Astrocyte of the hippocampus (primary cell): ENCODE data around the gene TMPRSS7.
"Not testable (repeated sequence)": the region's sequence is repeated elsewhere in the genome, so short reads cannot be mapped to it uniquely, and the experiment has no call there.

Experiments used
- DNase-seq: peaks from one replicate; pipeline ENCODE4 v3.0.0; 2011; ENCODE audit warnings: low read depth, low spot score

The TMPRSS7 gene

DNA sequence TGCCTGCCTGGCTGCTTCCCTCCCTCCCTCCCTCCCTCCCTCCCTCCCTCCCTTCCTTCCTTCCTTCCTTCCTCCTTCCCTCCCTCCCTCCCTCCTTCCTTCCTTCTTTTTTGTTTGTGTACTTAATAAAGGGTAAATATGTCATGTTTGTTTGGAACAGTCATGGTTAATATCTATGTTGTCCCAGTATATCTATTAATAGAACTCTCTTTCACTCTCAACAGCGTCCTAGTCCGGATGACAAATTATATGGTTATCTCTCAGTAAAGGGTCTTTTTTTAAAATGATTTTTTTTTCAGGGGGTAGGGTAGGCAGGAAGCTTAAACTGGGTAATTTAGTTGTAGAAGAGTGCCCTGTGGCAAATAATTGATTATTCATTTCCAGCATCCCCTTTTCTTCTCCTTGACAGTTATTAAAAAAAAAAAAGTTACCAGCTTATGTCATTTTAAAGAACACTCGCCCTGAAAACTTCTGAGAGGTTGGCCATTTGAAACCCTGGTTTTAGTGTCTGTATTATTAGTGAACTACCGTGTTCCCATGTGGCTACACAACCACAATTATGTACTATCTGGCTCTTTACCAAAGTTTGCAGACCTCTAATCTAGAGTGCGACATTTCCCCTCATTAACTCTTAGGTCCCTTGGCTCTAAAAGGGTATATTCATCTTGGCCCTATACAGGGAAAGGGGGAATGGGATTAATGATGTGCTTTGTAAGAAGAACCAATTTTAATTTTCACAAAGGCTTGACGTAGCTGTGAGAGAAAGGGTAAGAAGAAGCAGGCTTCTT is 22.1 kb upstream of the TMPRSS7 start:
- peak; percentile 32 for DNase-seq

DNA sequence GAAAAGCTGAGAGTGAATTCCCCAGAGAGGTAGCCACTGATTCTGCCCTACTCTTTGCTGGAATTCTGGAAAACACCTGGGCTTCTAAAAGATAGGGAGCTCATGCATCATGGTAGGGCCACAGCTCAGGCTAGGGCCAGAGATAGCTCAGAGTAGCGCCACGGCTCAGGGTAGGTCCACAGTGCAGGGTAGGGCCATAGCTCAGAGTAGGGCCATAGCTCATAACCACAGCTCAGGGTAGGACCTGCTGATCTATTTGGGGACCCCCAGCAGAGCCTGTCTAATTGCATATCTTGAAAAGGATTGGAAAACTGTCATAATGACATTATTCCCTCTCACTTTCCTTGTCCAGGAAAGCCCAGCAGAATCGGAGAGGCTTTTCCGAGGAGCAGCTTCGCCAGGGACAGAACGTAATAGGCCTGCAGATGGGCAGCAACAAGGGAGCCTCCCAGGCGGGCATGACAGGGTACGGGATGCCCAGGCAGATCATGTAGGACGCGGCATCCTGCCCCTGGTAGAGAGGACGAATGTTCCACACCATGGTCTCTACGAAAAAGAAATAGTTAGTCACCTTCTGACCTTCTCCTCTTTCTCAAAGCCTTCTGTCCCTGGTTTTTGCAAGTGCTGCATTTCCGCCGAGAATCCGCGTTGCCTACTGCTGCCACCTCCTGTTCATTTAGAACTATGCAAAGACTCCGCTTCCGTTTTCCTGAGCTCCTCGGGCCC is 21.3 kb upstream of the TMPRSS7 start:
- DNase-seq, result peak; percentile 77

DNA sequence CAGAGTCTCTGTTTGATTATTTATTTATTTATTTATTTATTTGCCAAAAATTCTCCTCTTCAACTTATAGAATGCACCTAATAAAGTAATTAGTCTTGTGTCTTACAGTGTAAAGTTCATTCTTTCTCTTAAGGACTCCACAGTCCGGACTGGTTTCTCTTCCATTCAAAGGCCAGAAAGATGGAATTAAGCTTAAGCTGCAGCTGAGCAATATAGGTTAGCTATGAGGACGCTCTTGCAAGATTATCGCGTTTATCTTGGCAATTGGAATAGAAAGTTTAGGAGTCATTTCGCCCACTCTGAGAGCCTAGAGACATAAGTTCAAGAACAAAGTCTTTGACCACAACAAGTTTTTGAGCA is 20.8 kb upstream of the TMPRSS7 start:
- DNase-seq, result no peak

DNA sequence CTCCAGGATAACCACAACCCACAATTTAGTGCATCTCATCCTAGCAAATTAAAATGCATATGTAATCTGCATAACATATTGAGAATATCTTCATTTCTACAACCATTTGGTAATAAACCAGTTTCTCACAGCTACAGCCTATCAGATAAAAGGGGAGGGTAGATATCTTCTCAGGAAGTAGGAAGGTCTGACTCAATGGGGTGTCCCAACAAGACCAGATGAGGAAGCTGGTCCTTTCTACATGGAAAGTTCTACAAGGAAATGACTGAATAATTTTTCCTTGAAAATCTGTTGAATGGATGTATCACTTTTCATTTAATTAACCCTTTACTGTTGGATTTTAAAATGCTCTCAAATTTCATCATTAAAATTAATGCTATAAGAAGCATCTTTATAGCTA is 17.4 kb upstream of the TMPRSS7 start:
- no peak for DNase-seq

DNA sequence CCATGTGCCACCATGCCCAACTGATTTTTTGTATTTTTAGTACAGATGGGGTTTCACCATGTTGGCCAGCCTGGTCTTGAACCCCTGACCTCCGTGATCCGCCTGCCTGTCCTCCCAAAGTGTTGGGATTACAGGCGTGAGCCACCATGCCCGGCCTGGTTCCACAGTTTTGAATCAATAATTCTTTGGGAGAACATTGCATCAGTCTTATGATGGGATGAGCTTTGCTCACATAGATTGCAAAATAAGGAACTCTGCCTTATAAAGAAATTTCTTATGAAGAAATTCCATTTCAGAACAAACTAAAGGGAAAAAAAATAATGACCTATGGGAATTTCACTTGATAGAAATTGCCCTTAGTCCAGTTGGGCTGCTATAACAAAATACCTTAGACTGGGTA is 15.8 kb upstream of the TMPRSS7 start:
- no peak for DNase-seq

DNA sequence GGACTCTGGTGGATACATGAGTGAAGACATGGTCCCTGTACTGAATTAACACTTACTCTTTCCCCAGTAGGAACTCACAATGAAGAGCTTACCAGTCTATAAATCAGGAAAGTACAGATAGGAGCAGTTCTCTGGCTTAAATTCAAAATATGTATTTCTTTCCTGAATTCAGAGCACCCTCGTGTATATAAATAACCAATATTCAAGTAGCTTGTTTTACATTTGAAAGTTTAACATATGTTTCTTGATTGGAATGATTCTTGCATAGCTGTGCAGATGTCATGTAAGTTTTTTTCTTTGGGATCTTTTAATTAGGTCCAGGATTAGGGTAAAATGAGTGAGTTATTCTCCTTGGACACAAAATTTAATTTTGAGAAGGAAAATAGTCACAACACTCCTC is 14.8 kb upstream of the TMPRSS7 start:
- no peak for DNase-seq

DNA sequence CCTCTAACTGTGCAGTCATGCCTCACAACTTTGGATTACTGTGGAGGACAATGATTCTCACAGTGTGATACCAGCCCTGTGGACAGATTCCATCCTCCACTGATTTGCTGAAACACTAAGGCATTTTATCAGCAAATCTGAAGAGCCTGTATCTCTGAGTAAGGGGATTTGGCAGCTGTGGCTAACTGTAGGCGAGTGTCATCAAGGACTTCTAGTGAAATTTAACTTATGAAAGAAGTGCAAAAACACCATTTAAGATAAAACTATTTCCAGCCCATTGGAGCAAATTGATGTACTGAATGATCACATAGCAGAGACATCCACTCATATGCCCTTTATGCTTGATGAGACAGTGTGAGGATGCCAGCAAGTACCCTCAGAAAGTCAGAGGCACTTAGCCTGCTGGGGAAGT is 13.9 kb upstream of the TMPRSS7 start:
- DNase-seq, result no peak

DNA sequence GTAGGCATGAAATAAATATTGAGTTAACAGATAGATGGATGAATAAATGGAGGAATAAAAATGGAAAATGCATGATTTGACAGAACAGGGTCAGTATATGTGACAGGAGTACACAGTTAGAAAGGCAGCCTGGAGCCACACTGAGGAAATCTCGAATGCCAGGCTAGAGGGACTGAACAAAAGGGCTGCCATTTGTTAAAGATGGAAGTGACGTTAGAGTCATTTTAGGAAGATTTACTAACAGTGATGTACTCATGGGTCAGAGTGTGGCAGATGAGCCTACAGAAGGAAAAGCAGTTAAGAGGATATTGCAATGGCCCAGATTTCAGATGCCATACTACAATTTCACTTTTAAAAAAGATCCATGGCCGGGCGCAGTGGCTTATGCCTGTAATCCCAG is 7.4 kb upstream of the TMPRSS7 start:
- no peak for DNase-seq

DNA sequence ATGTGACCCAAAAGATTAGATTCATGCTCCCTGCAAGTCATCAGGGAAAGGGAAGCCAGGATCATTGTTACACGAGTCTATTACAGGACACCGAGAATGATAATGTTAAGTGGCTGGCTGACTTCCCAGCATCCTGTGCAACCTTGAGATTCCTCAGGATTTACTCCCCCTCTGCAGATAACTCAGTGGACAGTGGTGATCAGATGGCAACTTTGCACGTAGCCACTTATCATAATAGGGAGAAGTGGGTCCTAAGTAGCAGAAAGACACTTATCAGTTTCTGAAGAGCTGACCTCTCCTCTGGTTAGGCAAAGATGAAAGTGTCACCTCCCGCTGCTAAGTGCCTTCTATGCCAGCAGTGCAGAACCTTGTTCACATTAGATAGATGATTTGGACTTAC is 6.7 kb upstream of the TMPRSS7 start:
- DNase-seq, result no peak

DNA sequence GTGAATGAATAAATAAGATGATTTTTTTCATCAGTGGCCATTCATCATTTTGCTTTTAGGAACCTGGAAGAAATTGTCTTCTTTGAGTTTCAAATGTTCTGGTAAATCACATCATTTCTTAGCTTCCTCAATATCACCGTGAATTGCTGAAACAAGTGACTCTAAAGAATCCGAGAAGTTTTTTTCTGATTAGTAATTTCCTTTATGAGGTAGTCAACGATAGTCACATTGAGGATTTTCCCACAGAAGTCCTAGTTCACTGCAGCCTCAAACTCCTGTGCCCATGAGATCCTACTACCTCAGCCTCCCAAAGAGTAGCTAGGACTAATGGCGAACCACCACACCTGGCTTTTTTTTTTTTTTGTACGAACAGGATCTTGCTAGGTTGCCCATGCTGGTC is 3.6 kb upstream of the TMPRSS7 start:
- no peak for DNase-seq

DNA sequence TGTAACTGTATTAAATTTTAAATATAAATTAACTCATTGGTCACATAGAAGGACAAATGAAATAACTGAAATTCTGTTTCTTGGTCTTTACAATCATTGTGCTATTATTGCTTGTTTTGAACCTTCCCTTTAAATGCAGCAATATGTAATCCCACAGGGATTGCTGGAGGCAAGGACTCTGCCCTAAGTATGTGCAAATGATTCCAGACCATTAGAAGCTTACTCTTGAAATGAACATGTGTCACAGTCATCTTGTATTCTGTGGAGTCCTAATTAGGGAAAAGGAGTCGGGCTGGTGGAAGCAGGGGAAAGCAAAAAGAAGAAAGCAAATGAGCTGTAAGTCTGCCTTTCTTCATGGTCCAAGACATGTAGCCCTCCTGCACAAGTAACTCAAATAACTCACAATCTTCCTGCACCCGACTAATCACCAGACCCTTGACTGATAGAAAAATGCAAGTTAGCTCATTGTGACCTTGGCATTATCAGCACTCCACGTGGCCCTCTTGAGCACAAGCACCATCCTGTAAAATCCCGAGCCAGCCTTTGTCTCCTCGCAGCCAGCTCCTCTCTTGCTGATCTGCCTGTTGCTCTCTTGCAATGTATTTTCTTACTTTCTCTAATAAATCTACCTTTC is 2.3 kb upstream of the TMPRSS7 start:
- DNase-seq, result no peak

DNA sequence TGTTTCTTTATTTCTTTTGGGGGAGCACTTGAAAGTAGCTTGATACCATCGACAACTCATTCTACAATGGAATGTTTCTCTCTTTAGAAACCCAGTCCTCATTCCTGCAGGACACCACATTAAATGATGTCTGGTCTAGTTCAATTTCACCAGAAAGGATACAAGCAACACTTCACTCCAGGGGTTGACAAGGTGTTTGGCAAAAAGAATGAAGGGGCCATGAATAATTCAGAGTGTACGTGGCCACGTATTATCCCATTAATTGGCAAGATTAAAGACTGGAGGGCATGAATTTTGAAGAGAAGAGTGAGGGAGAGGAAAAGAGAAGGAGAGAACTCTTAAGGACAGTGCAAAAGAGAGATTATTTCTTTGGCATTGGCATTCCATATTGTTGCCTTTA is 705 bp downstream of the TMPRSS7 start:
- DNase-seq, result peak; percentile 69

DNA sequence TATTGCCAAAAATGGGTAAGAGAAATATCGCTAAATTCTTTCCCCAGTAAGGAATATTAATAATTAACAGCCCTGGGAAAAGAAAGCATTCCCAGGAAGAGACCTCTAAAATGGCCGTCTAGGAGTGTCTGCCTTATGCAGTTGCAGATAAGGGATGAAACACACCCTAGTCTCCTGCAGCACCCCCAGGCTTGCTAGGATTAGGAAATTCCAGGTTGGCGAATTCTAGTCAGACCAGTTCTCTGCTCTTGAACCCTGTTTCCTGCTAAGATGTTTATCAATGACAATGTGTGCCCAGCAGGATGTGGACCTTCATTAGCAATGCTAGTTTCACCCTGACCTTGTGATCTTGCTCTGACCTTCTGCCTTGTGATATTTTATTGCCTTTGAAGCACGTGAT is 2.7 kb downstream of the TMPRSS7 start:
- DNase-seq, result not testable (repeated sequence)

DNA sequence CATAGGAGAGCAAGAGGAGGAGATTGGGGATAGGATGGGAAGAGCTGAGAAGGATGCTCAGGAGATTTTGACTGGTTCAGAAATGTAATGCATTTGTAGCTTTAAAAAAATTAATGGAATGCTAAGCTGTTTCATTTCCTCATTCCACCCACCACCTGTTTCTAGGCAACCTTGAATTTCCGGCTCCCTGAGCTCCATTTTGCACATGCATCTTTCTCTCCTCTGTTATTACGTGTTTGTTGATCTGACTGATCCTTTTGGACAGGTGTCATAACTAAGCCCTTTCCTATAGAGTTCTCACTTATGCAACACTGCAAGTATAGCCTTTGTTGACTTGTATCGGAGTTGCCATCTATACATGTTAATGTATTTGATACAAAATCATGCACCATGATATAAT is 4.3 kb downstream of the TMPRSS7 start:
- peak; percentile 39 for DNase-seq

DNA sequence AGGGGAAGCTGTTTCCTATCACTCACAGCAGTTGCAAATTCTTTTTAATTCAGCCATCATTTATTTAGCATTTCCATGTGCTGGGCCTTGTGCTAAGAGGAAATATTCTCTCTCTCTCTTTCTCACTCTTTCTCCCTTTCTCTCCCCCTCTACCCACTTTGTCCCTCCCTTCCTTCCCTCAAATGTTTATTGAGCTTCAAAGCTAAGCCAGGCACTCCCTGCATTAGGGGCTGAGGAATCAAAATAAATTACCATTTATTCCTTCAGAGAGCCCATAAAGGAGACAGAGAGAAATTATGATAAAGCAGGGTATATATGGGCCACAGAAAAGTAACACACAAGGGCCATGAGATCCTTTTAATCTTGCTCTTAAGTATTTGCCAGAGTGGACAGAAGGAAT is 6.8 kb downstream of the TMPRSS7 start:
- no peak for DNase-seq

DNA sequence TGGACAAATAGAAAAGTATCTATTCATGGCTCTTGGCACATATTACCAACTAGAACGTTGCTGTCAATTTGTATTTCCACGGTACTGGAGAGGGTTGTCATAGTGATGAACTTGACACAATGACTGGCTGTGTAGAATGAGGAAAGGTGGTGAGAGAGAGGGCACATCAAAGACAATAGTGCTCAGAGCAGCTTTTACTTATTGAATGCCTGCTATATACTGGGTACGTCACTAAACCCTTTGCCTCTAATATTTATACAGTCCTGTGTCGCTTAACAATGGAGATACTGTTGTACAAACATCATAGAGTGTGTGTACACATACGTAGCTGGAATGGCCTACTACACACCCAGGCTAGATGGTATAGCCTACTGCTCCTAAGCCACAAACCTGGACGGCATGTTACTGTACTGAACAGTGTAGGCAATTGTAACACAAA is 8.3 kb downstream of the TMPRSS7 start:
- peak; percentile 15 for DNase-seq

DNA sequence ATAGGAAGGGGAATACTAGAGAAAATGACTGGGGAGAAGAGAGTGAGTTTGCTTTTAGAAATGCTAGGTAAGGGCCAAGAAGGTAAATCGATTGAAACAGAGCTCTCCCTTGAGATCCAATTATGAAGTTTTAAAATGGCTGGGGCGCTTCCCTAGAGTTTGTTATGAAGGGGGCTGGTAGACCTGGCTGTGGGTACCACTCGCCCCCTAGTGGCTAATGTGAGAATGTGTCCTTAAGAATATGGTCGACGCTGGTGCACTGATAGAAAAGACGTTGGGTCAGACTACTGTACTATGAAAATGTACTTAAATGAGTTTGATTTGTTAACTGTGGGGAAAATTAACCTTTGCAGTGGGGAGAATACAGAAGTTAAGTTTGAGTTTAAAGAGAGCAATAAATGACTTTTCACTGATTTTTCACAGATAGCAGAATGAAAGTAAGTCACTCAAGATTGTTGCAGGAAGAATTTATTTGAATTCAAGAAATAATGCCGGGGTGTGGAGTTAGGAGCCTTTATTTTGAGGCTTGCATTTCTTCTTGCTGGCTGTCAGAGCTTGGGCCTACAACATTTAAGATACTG is 9.2 kb downstream of the TMPRSS7 start:
- DNase-seq, result peak; percentile 85

DNA sequence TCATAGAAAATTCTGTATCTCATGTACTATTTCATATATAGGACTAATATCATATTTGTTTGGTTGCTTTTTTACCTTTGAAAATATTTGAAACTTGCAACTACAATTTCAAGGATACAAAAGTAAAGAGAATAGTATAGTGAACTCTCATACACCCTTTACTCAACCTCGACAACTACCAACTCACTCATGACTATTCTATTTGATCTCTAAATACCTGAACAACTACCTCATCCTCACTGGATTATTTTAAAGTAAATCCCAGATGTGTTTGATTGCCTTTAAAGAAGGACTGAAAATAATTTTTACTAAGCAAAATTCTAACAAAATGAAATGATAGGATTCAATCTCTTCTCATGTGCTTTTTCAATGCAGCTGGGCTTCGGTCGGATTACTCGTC is 12.1 kb downstream of the TMPRSS7 start:
- no peak for DNase-seq

DNA sequence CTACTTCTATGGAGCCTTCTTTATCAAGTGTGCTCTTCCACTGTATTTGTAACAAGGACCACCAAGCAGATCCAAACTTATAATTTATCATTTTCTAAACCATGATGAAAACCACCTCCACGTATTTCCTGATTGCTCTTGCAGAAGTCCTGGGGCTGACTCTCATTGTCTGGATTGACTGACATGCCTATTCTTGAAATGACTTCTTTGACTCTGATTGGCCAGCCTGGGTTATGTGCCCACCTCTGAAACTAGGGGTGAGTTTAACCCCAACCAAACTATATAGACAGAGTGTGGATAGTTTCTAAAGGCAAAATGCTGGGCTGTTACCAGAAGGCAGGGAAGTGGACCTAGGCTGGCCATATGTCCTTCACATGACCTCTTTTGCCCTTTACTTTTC is 12.7 kb downstream of the TMPRSS7 start:
- DNase-seq, result no peak

DNA sequence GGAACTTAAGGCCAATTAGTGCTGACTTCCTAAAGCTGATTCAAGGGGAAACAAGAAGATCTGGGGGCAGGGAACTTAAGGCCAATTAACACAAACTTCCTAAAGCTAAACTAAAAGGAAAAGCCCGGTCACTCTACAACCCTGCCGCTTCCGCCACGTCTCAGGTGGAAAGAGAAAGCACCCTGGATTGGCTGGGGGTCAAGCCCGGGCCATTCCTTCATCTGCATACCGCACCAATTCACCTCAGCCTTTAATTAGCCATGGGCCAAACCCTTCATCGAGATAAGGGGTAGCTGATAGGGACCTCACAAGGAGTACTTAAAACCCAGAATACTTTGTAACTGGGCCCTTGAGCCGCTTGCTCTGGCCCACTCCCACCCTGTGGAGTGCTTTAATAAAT is 14.4 kb downstream of the TMPRSS7 start:
- no peak for DNase-seq

DNA sequence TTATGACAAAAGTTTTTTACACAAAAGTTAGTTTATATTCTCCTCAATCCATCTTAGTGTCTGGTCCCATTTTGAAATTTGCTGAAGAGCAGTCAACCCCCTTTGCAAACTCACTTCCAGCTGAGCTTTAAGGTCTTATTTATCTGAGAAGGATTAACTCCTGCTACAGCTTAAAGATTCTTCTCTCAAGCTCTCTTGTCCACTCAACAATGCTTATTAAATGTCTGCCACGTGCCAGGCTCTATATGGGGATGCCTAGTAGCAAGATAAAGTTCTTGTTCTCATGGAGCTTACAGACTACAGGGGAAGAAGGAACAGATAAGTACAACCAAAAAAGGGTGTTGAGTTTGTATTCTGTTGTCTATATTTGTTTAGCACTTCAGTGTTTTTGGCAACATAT is 18.7 kb downstream of the TMPRSS7 start:
- DNase-seq, result no peak

DNA sequence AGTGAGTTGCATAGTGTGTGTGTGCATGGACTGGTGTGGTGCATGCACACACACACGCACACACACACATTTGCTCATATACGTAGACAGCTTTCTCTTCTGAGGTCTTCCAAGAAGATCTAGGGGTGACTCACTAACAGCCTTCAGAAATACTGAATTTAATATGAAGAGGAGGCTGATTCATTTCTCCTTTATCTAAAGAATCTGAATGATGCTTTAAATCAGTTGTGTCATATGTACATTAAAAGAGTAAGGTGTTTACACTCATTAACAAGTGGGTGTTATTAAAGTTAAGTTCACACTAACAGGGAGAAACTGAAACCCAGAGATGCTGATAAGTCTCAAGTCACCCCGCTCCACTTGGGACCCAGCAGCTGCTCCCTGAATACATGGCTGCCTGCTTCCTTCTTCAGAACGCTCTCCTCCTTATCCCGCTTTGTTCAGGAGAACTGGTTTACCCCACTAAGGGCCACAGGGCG is 22.0 kb downstream of the TMPRSS7 start:
- DNase-seq, result peak; percentile 39
